ENCODE measurements around the gene KRTAP5-8. TPM values are rescaled to one million over a fixed set of nuclear protein-coding genes. Genes with fewer than 3 reads are reported as not detected.

The KRTAP5-8 gene
- total RNA-seq, 1 experiment from 2014 or later = not detected

DNA sequence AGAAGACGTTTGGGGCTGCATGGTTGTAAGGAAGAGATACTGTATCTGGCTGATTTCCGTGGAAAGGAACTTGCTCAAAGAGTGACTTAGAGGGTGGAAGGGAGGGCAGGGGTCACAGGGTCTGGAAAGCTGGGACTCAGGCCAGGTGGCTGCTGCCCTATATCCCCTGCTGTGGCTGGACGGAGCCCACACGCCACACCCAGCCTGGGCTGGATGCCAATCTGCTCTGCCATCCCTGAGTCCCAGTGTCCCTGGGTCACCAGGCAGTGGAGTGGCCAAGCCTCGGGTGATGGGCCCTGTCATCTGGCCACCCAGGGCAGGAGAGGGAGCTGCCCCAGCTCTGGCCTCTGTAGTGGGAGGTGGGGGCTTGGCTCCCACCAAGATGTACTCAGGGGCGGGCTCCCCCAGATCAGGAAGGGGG, 37.2 kb upstream of the KRTAP5-8 start:
- ATAC-seq = peak; percentile 85
- Histone ChIP-seq H3K36me3 (ENCODE audit: control insufficient read depth in 1 of 2, insufficient read depth in 2 of 2, low read length in 2 of 2) (peaks cover 9 to 12% of the 10 kb centered on the region in 2 experiments; a peak in 1 of 4 replicates), H3K27me3 (ENCODE audit: insufficient read depth, low read length) (no peaks in the 10 kb centered on the region), H3K9me3 (ENCODE audit: control insufficient read depth in 1 of 2, insufficient read depth in 1 of 2, low read depth in 1 of 2, low read length in 2 of 2) (no peaks in the 10 kb centered on the region), H3K9me2 (ENCODE audit: insufficient read depth) (no peaks in the 10 kb centered on the region), H3K4me3 (replicated peaks in 1 of 2; ENCODE audit: low read depth in 1 of 2, low read length in 2 of 2) (no peak overlapping the region), H3K4me1 (ENCODE audit: control insufficient read depth in 1 of 2, insufficient read depth in 2 of 2, low read length in 2 of 2) (peaks cover 11 to 12% of the 10 kb centered on the region in 2 experiments; a peak in 3 of 4 replicates), H3K27ac (ENCODE audit: low read depth, low read length) (no peak overlapping the region), H2AFZ (ENCODE audit: low read depth, low read length, poor library complexity, severe bottlenecking) (no peak overlapping the region), H3K4me2 (ENCODE audit: low read length) (peak overlapping the region; percentile 45), H3K79me2 (ENCODE audit: insufficient read depth, low read length) (no peaks in the 10 kb centered on the region), H4K20me1 (ENCODE audit: insufficient read depth) (no peaks in the 10 kb centered on the region), H3K9ac (ENCODE audit: low read length) (no peak overlapping the region)
- CTCF ChIA-PET = no interaction called here
- TF ChIP-seq SIN3A (IDR thresholded peaks at IDR 0.05; ENCODE audit: low read depth) (no peak), CEBPB (IDR thresholded peaks at IDR 0.05; ENCODE audit: low read depth) (no peak), MAX (IDR thresholded peaks at IDR 0.05) (no peak), EZH2phosphoT487 (IDR thresholded peaks at IDR 0.05; ENCODE audit: borderline replicate concordance) (no peak), POLR2AphosphoS5 (IDR thresholded peaks at IDR 0.05; ENCODE audit: low read depth, low read length) (no peak)
- BruUV-seq (replicated peaks) = no TSS peak
- POLR2A ChIA-PET = no interaction called here
- intact Hi-C loops (cut with micrococcal nuclease) = no loop called here
- RAD21 ChIA-PET (ENCODE audit: low non-redundant PET in 1 of 2, low total read pairs in 2 of 2, uncharacterized antibody in 2 of 2, unreplicated experiment in 2 of 2) = no interaction called here
- peak; percentile 2 for DNase-seq (ENCODE audit: low read depth, low spot score)

DNA sequence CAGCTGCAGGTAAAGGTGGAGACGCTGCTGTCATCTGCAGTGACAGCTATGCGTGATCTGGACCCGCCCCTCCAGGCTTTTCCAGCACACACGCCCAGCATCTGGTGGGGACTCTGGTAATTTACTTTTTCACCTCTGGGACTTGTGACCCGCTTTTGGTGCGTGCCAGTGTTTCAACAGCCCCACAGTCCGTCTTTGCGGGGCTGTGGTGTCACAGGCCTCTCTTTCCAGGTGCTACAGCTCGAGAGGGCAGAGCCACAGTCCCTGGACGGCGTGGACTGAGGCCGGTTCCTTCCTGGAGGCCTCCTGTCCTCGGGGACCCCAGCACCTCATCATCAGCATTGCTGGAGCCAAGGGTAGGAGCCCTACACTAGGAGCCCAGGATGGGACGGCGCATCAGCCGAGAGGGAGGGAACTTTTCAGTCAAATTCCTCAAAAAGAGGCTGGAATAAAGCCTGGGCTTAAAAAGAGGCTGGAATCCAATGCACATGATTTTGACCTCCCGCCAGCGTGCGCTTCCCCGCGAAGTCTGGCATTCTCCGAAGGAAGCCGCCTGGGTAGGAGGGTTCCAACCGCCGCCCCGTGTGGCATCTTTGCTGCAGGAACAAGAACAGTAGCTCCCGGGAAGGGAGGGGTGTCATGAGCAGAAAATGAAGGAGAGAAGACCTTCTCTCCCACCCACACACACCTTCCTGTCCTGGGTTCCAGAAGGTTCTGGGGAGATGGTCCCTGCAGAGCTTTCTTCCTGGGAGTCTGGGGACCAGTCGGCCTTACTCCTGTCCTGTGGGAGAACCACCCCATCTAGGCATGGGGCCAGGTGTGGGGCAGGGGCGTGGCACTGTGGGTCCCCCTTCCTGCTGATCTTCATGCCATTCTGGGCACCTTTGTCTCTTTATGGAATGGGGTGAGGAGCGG, 36.5 kb upstream of the KRTAP5-8 start:
- H4K20me1 ChIP-seq (ENCODE audit: insufficient read depth) = no peaks in the 10 kb centered on the region
- POLR2A ChIA-PET = no interaction called here
- H3K9me3 ChIP-seq (ENCODE audit: control insufficient read depth in 1 of 2, insufficient read depth in 1 of 2, low read depth in 1 of 2, low read length in 2 of 2) = no peaks in the 10 kb centered on the region
- intact Hi-C loops (cut with micrococcal nuclease) = no loop called here
- H3K4me2 ChIP-seq (ENCODE audit: low read length) = peak overlapping the region; percentile 45
- H2AFZ ChIP-seq (ENCODE audit: low read depth, low read length, poor library complexity, severe bottlenecking) = no peak overlapping the region
- CTCF ChIA-PET = no interaction called here
- H3K4me3 ChIP-seq (replicated peaks in 1 of 2; ENCODE audit: low read depth in 1 of 2, low read length in 2 of 2) = no peak overlapping the region
- no peak overlapping the region for H3K27ac ChIP-seq (ENCODE audit: low read depth, low read length)
- 0 out of 2 replicates have a peak, but pooled peaks have one; percentile 18 for ATAC-seq
- DNase-seq (ENCODE audit: low read depth, low spot score) = no peak
- no peaks in the 10 kb centered on the region for H3K27me3 ChIP-seq (ENCODE audit: insufficient read depth, low read length)
- RAD21 ChIA-PET (ENCODE audit: low non-redundant PET in 1 of 2, low total read pairs in 2 of 2, uncharacterized antibody in 2 of 2, unreplicated experiment in 2 of 2) = no interaction called here
- no peak overlapping the region for H3K9ac ChIP-seq (ENCODE audit: low read length)
- no peaks in the 10 kb centered on the region for H3K79me2 ChIP-seq (ENCODE audit: insufficient read depth, low read length)
- peaks cover 9 to 12% of the 10 kb centered on the region in 2 experiments; a peak in 1 of 4 replicates for H3K36me3 ChIP-seq (ENCODE audit: control insufficient read depth in 1 of 2, insufficient read depth in 2 of 2, low read length in 2 of 2)
- H3K9me2 ChIP-seq (ENCODE audit: insufficient read depth) = no peaks in the 10 kb centered on the region
- no TSS peak for BruUV-seq (replicated peaks)
- H3K4me1 ChIP-seq (ENCODE audit: control insufficient read depth in 1 of 2, insufficient read depth in 2 of 2, low read length in 2 of 2) = peaks cover 11 to 12% of the 10 kb centered on the region in 2 experiments; a peak in 3 of 4 replicates
- TF ChIP-seq EZH2phosphoT487 (IDR thresholded peaks at IDR 0.05; ENCODE audit: borderline replicate concordance) = no peak
- no peak for TF ChIP-seq JUND (IDR thresholded peaks at IDR 0.05)
- no peak for TF ChIP-seq ELF1 (IDR thresholded peaks at IDR 0.05; ENCODE audit: borderline replicate concordance, low read depth)
- TF ChIP-seq TCF7L2 (IDR thresholded peaks at IDR 0.05; ENCODE audit: borderline replicate concordance, extremely low read depth, insufficient read depth, insufficient read length) = no peak
- TF ChIP-seq EGR1 (IDR thresholded peaks at IDR 0.05; ENCODE audit: low read depth) = no peak
- TF ChIP-seq CBX3 (IDR thresholded peaks at IDR 0.05; ENCODE audit: low read depth) = no peak
- no peak for TF ChIP-seq POLR2AphosphoS5 (IDR thresholded peaks at IDR 0.05; ENCODE audit: low read depth, low read length)
- TF ChIP-seq REST (IDR thresholded peaks at IDR 0.05; ENCODE audit: low read depth) = no peak
- TF ChIP-seq MAX (IDR thresholded peaks at IDR 0.05) = no peak
- TF ChIP-seq, protein P1, sequence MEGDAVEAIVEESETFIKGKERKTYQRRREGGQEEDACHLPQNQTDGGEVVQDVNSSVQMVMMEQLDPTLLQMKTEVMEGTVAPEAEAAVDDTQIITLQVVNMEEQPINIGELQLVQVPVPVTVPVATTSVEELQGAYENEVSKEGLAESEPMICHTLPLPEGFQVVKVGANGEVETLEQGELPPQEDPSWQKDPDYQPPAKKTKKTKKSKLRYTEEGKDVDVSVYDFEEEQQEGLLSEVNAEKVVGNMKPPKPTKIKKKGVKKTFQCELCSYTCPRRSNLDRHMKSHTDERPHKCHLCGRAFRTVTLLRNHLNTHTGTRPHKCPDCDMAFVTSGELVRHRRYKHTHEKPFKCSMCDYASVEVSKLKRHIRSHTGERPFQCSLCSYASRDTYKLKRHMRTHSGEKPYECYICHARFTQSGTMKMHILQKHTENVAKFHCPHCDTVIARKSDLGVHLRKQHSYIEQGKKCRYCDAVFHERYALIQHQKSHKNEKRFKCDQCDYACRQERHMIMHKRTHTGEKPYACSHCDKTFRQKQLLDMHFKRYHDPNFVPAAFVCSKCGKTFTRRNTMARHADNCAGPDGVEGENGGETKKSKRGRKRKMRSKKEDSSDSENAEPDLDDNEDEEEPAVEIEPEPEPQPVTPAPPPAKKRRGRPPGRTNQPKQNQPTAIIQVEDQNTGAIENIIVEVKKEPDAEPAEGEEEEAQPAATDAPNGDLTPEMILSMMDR (IDR thresholded peaks at IDR 0.05 in 2 of 3, conservative IDR thresholded peaks at IDR 0.05 in 1 of 3; ENCODE audit: borderline replicate concordance in 1 of 3, insufficient read depth in 1 of 3, low read depth in 2 of 3, low read length in 2 of 3) = no peak

Measured in HCT116 (cell line).